K562 (cell line): ENCODE results near the gene ZKSCAN3. TPM values are rescaled to one million over a fixed set of nuclear protein-coding genes. Genes with fewer than 3 reads are reported as not detected.

ENCODE experiments used
- GTF3C2 ChIP-seq: IDR thresholded peaks from 3 replicates; pipeline ENCODE4 v1.6.1; 2011; ENCODE audit warnings: borderline replicate concordance, mild to moderate bottlenecking, moderate library complexity; ENCODE audit not compliant: insufficient read length; ENCODE audit errors: extremely low read depth
- NFE2L1 ChIP-seq: fragments of 450-650 bp; IDR thresholded peaks from 2 replicates; pipeline ENCODE4 v1.6.1; 2016; ENCODE audit warnings: missing genetic modification characterization, low read depth, mild to moderate bottlenecking, missing compliant biosample characterization, moderate library complexity, borderline replicate concordance
- NR1H2 ChIP-seq: sonication (generic); formaldehyde crosslinking; IDR thresholded peaks from 2 replicates; pipeline ENCODE4 v1.4.0; 2020; ENCODE audit warnings: mild to moderate bottlenecking, missing genetic modification reagents
- U2AF2 ChIP-seq: fragments of 200-400 bp; formaldehyde crosslinking; optimal IDR thresholded peaks from 2 replicates; pipeline ENCODE3; 2017; ENCODE audit warnings: low read depth, mild to moderate bottlenecking, low read length
- ZEB2 ChIP-seq: fragments of 450-650 bp; IDR thresholded peaks from 2 replicates; pipeline ENCODE4 v1.6.1; 2016
- ZNF121 ChIP-seq: sonication (generic); formaldehyde crosslinking; conservative IDR thresholded peaks from 2 replicates; pipeline ENCODE4 v1.8.0; 2022; ENCODE audit warnings: missing genetic modification reagents
- ZNF197 ChIP-seq: fragments of 200-800 bp; sonication (Bioruptor generic); IDR thresholded peaks from 2 replicates; pipeline ENCODE4 v1.6.1; 2016; ENCODE audit warnings: low read depth, missing genetic modification characterization, missing compliant biosample characterization
- ZNF318 ChIP-seq, 2 experiments: fragments of 450-650 bp; IDR thresholded peaks; 2 replicates each; pipeline ENCODE4 v1.6.1; 2016; ENCODE audit warnings: mild to moderate bottlenecking in 2 of 2, borderline replicate concordance in 1 of 2, low read depth in 1 of 2, moderate library complexity in 1 of 2
- polyA plus RNA-seq, 8 experiments: library from polyadenylated mRNA; depleted of rRNA in 4 of 8; stranded (reverse) in 5 of 8; unstranded in 3 of 8; fragments of >200 nt; fragmentation: Nextera tagmentation in 2 of 8; fragmentation: Illumina TruSeq in 1 of 8; extraction: Ambion mirVana in 2 of 8; extraction: Trizol in 1 of 8; gene quantifications; 2 replicates each; pipeline versions ENCODE4 v1.2.1 to v1.2.3, GENCODE V29; 2011 to 2014; ENCODE audit warnings: inconsistent platforms in 1 of 8, missing spikeins in 1 of 8
- total RNA-seq, 7 experiments: library from RNA; depleted of rRNA in 6 of 7; stranded (reverse); fragments of >200 nt in 6 of 7; fragmentation: Illumina TruSeq in 2 of 7; extraction: Trizol in 2 of 7; gene quantifications; 2 replicates each; pipeline versions ENCODE4 v1.2.1 to v1.2.3, GENCODE V29; 2011 to 2021; ENCODE audit warnings: low replicate concordance in 1 of 7
- TF ChIP-seq, protein P1 (sequence below): sonication (generic); formaldehyde crosslinking; IDR thresholded peaks from 2 replicates; pipeline ENCODE4 v1.8.0; 2022; ENCODE audit warnings: mild to moderate bottlenecking, missing genetic modification reagents

ZKSCAN3 gene
- total and polyA plus RNA-seq, 9 of the 15 experiments (the other 6 are each of a cell fraction or from before 2014, with no cell fraction given): 3.0 to 12.4 (median 10.2) TPM

DNA sequence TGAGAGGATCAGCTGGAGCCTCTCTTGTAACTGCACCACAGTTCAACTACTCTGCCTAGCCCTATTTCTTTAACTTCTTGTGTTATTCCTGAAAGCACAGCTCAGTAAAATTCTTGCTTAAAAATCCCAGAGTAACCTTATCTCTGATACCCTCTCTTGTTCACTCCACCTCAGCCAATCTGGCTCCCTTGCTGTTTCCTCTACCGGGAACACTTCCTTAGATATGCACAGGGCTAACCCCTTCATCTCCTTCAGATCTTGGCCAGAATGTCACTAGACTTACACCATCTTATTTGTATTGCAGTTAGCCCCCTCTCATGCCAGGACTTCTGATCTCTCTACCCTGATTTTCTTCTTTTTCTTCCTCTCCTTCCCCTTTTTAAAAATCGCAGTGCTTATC, 2.6 kb upstream of the ZKSCAN3 start (continued):
- TF ChIP-seq, protein P1, sequence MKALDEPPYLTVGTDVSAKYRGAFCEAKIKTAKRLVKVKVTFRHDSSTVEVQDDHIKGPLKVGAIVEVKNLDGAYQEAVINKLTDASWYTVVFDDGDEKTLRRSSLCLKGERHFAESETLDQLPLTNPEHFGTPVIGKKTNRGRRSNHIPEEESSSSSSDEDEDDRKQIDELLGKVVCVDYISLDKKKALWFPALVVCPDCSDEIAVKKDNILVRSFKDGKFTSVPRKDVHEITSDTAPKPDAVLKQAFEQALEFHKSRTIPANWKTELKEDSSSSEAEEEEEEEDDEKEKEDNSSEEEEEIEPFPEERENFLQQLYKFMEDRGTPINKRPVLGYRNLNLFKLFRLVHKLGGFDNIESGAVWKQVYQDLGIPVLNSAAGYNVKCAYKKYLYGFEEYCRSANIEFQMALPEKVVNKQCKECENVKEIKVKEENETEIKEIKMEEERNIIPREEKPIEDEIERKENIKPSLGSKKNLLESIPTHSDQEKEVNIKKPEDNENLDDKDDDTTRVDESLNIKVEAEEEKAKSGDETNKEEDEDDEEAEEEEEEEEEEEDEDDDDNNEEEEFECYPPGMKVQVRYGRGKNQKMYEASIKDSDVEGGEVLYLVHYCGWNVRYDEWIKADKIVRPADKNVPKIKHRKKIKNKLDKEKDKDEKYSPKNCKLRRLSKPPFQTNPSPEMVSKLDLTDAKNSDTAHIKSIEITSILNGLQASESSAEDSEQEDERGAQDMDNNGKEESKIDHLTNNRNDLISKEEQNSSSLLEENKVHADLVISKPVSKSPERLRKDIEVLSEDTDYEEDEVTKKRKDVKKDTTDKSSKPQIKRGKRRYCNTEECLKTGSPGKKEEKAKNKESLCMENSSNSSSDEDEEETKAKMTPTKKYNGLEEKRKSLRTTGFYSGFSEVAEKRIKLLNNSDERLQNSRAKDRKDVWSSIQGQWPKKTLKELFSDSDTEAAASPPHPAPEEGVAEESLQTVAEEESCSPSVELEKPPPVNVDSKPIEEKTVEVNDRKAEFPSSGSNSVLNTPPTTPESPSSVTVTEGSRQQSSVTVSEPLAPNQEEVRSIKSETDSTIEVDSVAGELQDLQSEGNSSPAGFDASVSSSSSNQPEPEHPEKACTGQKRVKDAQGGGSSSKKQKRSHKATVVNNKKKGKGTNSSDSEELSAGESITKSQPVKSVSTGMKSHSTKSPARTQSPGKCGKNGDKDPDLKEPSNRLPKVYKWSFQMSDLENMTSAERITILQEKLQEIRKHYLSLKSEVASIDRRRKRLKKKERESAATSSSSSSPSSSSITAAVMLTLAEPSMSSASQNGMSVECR (CRISPR knock-in tag): no peak
- no peak for TF ChIP-seq ZNF121 (CRISPR knock-in tag)
- TF ChIP-seq NR1H2: no peak
- no peak for TF ChIP-seq NFE2L1 (tag)
- no peak; the same call in 1 of the 2 replicates for TF ChIP-seq ZNF197 (CRISPR knock-in tag)
- no peak for TF ChIP-seq ZNF318 (IDR thresholded peaks at IDR 0.05; ENCODE audit: borderline replicate concordance in 1 of 2, low read depth in 1 of 2)
- no peak for TF ChIP-seq GTF3C2
- no peak for TF ChIP-seq U2AF2
- TF ChIP-seq ZEB2: 0 out of 2 replicates have a peak, but pooled peaks have one; percentile 14
